GM12878 (cell line): Measurements from ENCODE around the gene VPS45. TPM values are rescaled to one million over a fixed set of nuclear protein-coding genes. Genes with fewer than 3 reads are reported as not detected.

Experiments used
- ATAC-seq: fragments of 200-7000 bp; cut with Tn5 transposase; 3 replicates; pipeline ENCODE4 v1.9.1; 2020; ENCODE audit warnings: mild to moderate bottlenecking, moderate library complexity
- BruUV-seq: library from RNA; stranded (reverse); fragments of 400-500 nt; replicated peaks from 2 replicates; lab custom pipeline; 2021; lab: Mats Ljungman, UMichigan
- CTCF ChIA-PET: fragments of 300-600 bp; sonication (Branson Sonifier 250); formaldehyde crosslinking; extraction: SDS; loops from one replicate; lab custom pipeline; 2021; ENCODE audit warnings: inconsistent platforms; lab: Yijun Ruan, JAX
- POLR2A ChIA-PET: fragments of 350-600 bp; formaldehyde crosslinking; extraction: SDS; loops from one replicate; lab custom pipeline; 2021; ENCODE audit warnings: inconsistent platforms; lab: Charles Lee
- RAD21 ChIA-PET: fragments of 300-600 bp; sonication (Branson Sonifier 250); formaldehyde crosslinking; loops from one replicate; lab custom pipeline; 2023; ENCODE audit warnings: antibody characterized with exemption; ENCODE audit not compliant: unreplicated experiment; lab: Charles Lee
- SMC1A ChIA-PET: fragments of 300-600 bp; sonication (Branson Sonifier 250); formaldehyde crosslinking; loops from one replicate; lab custom pipeline; 2023; ENCODE audit not compliant: unreplicated experiment, uncharacterized antibody; lab: Charles Lee
- DNase-seq: peaks from one replicate; pipeline ENCODE4 v3.0.0-alpha.2; 2011; ENCODE audit warnings: low read depth, low spot score
- FAIRE-seq: peaks from 3 replicates; lab custom pipeline; 2011; peaks lifted over from hg19 to GRCh38; lab: Jason Lieb, UNC
- H2AFZ ChIP-seq: 2 replicates; pipeline ENCODE4 v1.6.0; 2011; ENCODE audit warnings: low read depth, low read length, control low read depth; ENCODE audit not compliant: control insufficient read depth
- H3K27ac ChIP-seq: 2 replicates; pipeline ENCODE4 v1.5.1; 2011; ENCODE audit warnings: control low read depth; ENCODE audit not compliant: control insufficient read depth, insufficient read depth
- H3K27me3 ChIP-seq, 2 experiments: replicated peaks in 1 of 2; 2 replicates each; pipeline versions ENCODE4 v1.6.0 to v1.6.1; 2011; ENCODE audit warnings: low read length in 1 of 2; ENCODE audit not compliant: control insufficient read depth in 2 of 2, insufficient read depth in 2 of 2
- H3K36me3 ChIP-seq, 2 experiments: 2 replicates each; pipeline ENCODE4 v1.5.1; 2011; ENCODE audit warnings: low read length in 1 of 2; ENCODE audit not compliant: control insufficient read depth in 2 of 2, insufficient read depth in 2 of 2
- H3K4me1 ChIP-seq: 2 replicates; pipeline ENCODE4 v1.6.1; 2011; ENCODE audit warnings: mild to moderate bottlenecking, low read length, moderate library complexity, mixed read lengths; ENCODE audit not compliant: control insufficient read depth, insufficient read depth
- H3K4me2 ChIP-seq: 2 replicates; pipeline ENCODE4 v1.6.0; 2011; ENCODE audit warnings: control low read depth; ENCODE audit not compliant: control insufficient read depth, insufficient read depth
- H3K4me3 ChIP-seq: fragments of 200-600 bp; sonication (generic); 2 replicates; pipeline ENCODE4 v1.5.1; 2016
- H3K79me2 ChIP-seq: 2 replicates; pipeline ENCODE4 v1.6.0; 2011; ENCODE audit warnings: low read length; ENCODE audit not compliant: control insufficient read depth, insufficient read depth
- H3K9ac ChIP-seq: 2 replicates; pipeline ENCODE4 v1.8.0; 2011; ENCODE audit warnings: low read length, control low read depth, mixed read lengths; ENCODE audit not compliant: control insufficient read depth, insufficient read depth
- H3K9me3 ChIP-seq: replicated peaks from 3 replicates; pipeline ENCODE4 v1.5.1; 2011; ENCODE audit warnings: mild to moderate bottlenecking, low read length; ENCODE audit not compliant: control insufficient read depth, insufficient read depth
- H4K20me1 ChIP-seq: 2 replicates; pipeline ENCODE4 v1.6.0; 2011; ENCODE audit not compliant: control insufficient read depth, insufficient read depth
- BHLHE40 ChIP-seq, 2 experiments: fragments of 450-650 bp in 1 of 2; IDR thresholded peaks; 2 replicates each; pipeline ENCODE4 v1.6.1; 2011 to 2017; ENCODE audit warnings: low read depth in 2 of 2, borderline replicate concordance in 1 of 2, improper control_type of control experiment in 1 of 2, low read length in 1 of 2, mild to moderate bottlenecking in 1 of 2
- HDAC6 ChIP-seq: fragments of 200-600 bp; sonication (generic); IDR thresholded peaks from one replicate; pipeline ENCODE4 v1.8.0; 2017; ENCODE audit warnings: antibody characterized with exemption; ENCODE audit not compliant: unreplicated experiment
- IKZF2 ChIP-seq, 2 experiments: fragments of 450-650 bp; IDR thresholded peaks; 2 replicates each; pipeline ENCODE4 v1.6.1; 2017; ENCODE audit warnings: mild to moderate bottlenecking in 2 of 2, moderate library complexity in 2 of 2
- NFYB ChIP-seq: IDR thresholded peaks from 2 replicates; pipeline ENCODE4 v1.6.1; 2011; ENCODE audit warnings: low read depth, mild to moderate bottlenecking, low read length, improper control_type of control experiment, moderate library complexity; ENCODE audit not compliant: insufficient read depth
- POLR2AphosphoS5 ChIP-seq: IDR thresholded peaks from 2 replicates; pipeline ENCODE4 v1.6.1; 2011; ENCODE audit warnings: mild to moderate bottlenecking, low read length, inconsistent platforms
- SREBF2 ChIP-seq: IDR thresholded peaks from 2 replicates; pipeline ENCODE4 v1.6.1; 2012; ENCODE audit warnings: mild to moderate bottlenecking, low read length
- TBL1XR1 ChIP-seq: IDR thresholded peaks from 2 replicates; pipeline ENCODE4 v1.6.1; 2012; ENCODE audit warnings: low read depth, low read length, improper control_type of control experiment
- ZNF217 ChIP-seq: fragments of 450-650 bp; IDR thresholded peaks from 2 replicates; pipeline ENCODE4 v1.6.1; 2017; ENCODE audit warnings: antibody characterized with exemption, mild to moderate bottlenecking
- ZNF274 ChIP-seq: IDR thresholded peaks from one replicate; pipeline ENCODE4 v1.8.0; 2011; ENCODE audit not compliant: insufficient read length, insufficient read depth
- in situ Hi-C: fragments of 300-500 bp; cut with MboI; formaldehyde crosslinking; loops from 9 replicates; pipeline ENCODE4 v1.14.3; 2018; ENCODE audit warnings: mixed read lengths
- intact Hi-C: fragments of 100-400 bp; cut with micrococcal nuclease; formaldehyde crosslinking; loops from one replicate; pipeline ENCODE4 v1.14.2; 2022; ENCODE audit not compliant: unreplicated experiment
- polyA plus RNA-seq, 11 experiments: library from polyadenylated mRNA; depleted of rRNA in 4 of 11; unstranded in 6 of 11; stranded (reverse) in 5 of 11; fragments of >200 nt; fragmentation: Nextera tagmentation in 4 of 11; fragmentation: Illumina TruSeq in 1 of 11; extraction: Ambion mirVana in 4 of 11; extraction: Trizol in 1 of 11; gene quantifications; 1 replicate in 1 of 11; 2 replicates in 10 of 11; pipeline versions ENCODE4 v1.2.1 to v1.2.3, GENCODE V29; 2011 to 2016; ENCODE audit warnings: inconsistent platforms in 2 of 11, missing spikeins in 2 of 11, low read depth in 1 of 11
- total RNA-seq, 4 experiments: library from RNA; depleted of rRNA in 3 of 4; stranded (reverse); fragments of >200 nt in 3 of 4; fragmentation: Illumina TruSeq in 1 of 4; extraction: Trizol in 1 of 4; gene quantifications; 2 replicates each; pipeline versions ENCODE4 v1.2.1 to v1.2.3, GENCODE V29; 2013 to 2021
- TF ChIP-seq, protein P1 (sequence below): fragments of 450-650 bp; formaldehyde crosslinking; IDR thresholded peaks from 2 replicates; pipeline ENCODE4 v1.5.0; 2022; ENCODE audit warnings: mild to moderate bottlenecking, missing genetic modification characterization
- TF ChIP-seq, protein P2 (sequence below): fragments of 450-650 bp; IDR thresholded peaks from 2 replicates; pipeline ENCODE4 v1.6.1; 2017; ENCODE audit warnings: mild to moderate bottlenecking, moderate library complexity

VPS45 gene
- total and polyA plus RNA-seq, 10 of the 15 experiments (the other 5 are each of a cell fraction or from before 2014, with no cell fraction given) = 24.4 to 48.7 (median 34.5) TPM

DNA sequence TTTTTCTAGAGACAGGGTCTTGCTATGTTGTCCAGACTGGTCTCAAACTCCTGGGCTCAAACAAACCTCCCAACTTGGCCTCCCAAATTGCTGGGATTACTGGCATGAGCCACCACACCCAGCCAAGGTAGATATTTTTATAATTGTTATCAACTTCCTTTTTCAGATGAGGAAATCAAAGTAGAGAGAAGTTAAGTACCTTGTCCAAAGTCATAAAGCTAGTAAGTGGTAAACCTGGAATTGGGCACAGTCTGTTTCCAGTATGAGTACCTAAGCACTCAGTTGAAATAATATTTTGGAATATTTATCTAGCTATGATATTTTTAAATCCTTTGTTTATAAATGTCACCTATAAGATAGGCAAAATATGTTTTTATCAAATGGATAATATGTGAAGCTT lies 59.9 kb downstream of the VPS45 start:
- no peak for DNase-seq
- POLR2A ChIA-PET = interaction anchor here (0.8 to 1.1 kb wide), 2 partner anchors 15 to 22 kb away, joined by 3 to 4 read pairs; no protein-coding TSS in a partner anchor

More for the DNA sequence above, 59.9 kb downstream of the VPS45 start:
- no peak for FAIRE-seq
- TF ChIP-seq ZNF274 = no peak
- TF ChIP-seq HDAC6 = no peak
- TF ChIP-seq BHLHE40 (IDR thresholded peaks at IDR 0.05; ENCODE audit: borderline replicate concordance in 1 of 2, low read depth in 2 of 2, low read length in 1 of 2) = no peak
- no peak for TF ChIP-seq SREBF2
- no peak for TF ChIP-seq ZNF217
- no peak for TF ChIP-seq POLR2AphosphoS5
- no peak for TF ChIP-seq IKZF2 (IDR thresholded peaks at IDR 0.05)
- TF ChIP-seq NFYB = no peak
- TF ChIP-seq, protein P1, sequence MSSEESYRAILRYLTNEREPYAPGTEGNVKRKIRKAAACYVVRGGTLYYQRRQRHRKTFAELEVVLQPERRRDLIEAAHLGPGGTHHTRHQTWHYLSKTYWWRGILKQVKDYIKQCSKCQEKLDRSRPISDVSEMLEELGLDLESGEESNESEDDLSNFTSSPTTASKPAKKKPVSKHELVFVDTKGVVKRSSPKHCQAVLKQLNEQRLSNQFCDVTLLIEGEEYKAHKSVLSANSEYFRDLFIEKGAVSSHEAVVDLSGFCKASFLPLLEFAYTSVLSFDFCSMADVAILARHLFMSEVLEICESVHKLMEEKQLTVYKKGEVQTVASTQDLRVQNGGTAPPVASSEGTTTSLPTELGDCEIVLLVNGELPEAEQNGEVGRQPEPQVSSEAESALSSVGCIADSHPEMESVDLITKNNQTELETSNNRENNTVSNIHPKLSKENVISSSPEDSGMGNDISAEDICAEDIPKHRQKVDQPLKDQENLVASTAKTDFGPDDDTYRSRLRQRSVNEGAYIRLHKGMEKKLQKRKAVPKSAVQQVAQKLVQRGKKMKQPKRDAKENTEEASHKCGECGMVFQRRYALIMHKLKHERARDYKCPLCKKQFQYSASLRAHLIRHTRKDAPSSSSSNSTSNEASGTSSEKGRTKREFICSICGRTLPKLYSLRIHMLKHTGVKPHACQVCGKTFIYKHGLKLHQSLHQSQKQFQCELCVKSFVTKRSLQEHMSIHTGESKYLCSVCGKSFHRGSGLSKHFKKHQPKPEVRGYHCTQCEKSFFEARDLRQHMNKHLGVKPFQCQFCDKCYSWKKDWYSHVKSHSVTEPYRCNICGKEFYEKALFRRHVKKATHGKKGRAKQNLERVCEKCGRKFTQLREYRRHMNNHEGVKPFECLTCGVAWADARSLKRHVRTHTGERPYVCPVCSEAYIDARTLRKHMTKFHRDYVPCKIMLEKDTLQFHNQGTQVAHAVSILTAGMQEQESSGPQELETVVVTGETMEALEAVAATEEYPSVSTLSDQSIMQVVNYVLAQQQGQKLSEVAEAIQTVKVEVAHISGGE (CRISPR knock-in tag) = no peak
- no peak for TF ChIP-seq TBL1XR1
- TF ChIP-seq, protein P2, sequence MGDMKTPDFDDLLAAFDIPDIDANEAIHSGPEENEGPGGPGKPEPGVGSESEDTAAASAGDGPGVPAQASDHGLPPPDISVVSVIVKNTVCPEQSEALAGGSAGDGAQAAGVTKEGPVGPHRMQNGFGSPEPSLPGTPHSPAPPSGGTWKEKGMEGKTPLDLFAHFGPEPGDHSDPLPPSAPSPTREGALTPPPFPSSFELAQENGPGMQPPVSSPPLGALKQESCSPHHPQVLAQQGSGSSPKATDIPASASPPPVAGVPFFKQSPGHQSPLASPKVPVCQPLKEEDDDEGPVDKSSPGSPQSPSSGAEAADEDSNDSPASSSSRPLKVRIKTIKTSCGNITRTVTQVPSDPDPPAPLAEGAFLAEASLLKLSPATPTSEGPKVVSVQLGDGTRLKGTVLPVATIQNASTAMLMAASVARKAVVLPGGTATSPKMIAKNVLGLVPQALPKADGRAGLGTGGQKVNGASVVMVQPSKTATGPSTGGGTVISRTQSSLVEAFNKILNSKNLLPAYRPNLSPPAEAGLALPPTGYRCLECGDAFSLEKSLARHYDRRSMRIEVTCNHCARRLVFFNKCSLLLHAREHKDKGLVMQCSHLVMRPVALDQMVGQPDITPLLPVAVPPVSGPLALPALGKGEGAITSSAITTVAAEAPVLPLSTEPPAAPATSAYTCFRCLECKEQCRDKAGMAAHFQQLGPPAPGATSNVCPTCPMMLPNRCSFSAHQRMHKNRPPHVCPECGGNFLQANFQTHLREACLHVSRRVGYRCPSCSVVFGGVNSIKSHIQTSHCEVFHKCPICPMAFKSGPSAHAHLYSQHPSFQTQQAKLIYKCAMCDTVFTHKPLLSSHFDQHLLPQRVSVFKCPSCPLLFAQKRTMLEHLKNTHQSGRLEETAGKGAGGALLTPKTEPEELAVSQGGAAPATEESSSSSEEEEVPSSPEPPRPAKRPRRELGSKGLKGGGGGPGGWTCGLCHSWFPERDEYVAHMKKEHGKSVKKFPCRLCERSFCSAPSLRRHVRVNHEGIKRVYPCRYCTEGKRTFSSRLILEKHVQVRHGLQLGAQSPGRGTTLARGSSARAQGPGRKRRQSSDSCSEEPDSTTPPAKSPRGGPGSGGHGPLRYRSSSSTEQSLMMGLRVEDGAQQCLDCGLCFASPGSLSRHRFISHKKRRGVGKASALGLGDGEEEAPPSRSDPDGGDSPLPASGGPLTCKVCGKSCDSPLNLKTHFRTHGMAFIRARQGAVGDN = no peak
- ChIA-PET CTCF (interaction anchor here (0.6 to 2.1 kb wide), 9 partner anchors 12 to 165 kb away, joined by 3 to 10 read pairs (median 3); no protein-coding TSS in a partner anchor), SMC1A (interaction anchor here (1.4 to 1.7 kb wide), 3 partner anchors 9 to 13 kb away, joined by 4 to 6 read pairs (median 6); no protein-coding TSS in a partner anchor), RAD21 (interaction anchor here (1.1 to 1.5 kb wide), 4 partner anchors 17 to 54 kb away, joined by 3 to 4 read pairs (median 3); partner anchors contain the start of gene PLEKHO1)
- Histone ChIP-seq H4K20me1 (no peaks in the 10 kb centered on the region), H3K27me3 (no peaks in the 10 kb centered on the region), H3K36me3 (no peaks in the 10 kb centered on the region), H3K79me2 (no peaks in the 10 kb centered on the region), H3K4me1 (no peaks in the 10 kb centered on the region), H3K27ac (no peak overlapping the region), H3K9ac (no peak overlapping the region), H3K4me2 (no peak overlapping the region), H3K4me3 (no peak overlapping the region), H3K9me3 (no peaks in the 10 kb centered on the region), H2AFZ (no peak overlapping the region)
- BruUV-seq = no TSS peak
- in situ Hi-C loops (no loop called here), intact Hi-C loops (no loop called here)
- ATAC-seq = no peak
